Activated CD8-positive, alpha-beta memory T cell treated with anti-CD3 and anti-CD28 coated beads for 1 hour (primary cell): ENCODE results near the gene CNGA4.
"Not testable (repeated sequence)": the region's sequence is repeated elsewhere in the genome, so short reads cannot be mapped to it uniquely, and the experiment has no call there.

Experiments used
- DNase-seq, 2 donors: peaks; one replicate each; pipeline ENCODE4 v3.0.0-alpha.2; 2020; ENCODE audit warnings: low read depth in 1 of 2; ENCODE audit errors: extremely low read depth in 1 of 2

CNGA4 gene

GRCh38 chr11:6258571-6259081, 19.7 kb downstream of the CNGA4 start:
- DNase-seq, result no peak

- DNase-seq, result no peak
These were observed 21.4 kb downstream of the CNGA4 start for GRCh38 chr11:6260207-6260726.

GRCh38 chr11:6263662-6264061, 24.8 kb downstream of the CNGA4 start:
- no peak for DNase-seq

- no peak for DNase-seq
These were observed 29.9 kb downstream of the CNGA4 start for GRCh38 chr11:6268820-6269219.

- no peak for DNase-seq
These were observed 31.1 kb downstream of the CNGA4 start for GRCh38 chr11:6269994-6270393.

- no peak for DNase-seq
These were observed 31.8 kb downstream of the CNGA4 start for GRCh38 chr11:6270584-6271246.

GRCh38 chr11:6271598-6271997, 32.7 kb downstream of the CNGA4 start:
- DNase-seq, result no peak

GRCh38 chr11:6273188-6273587, 34.3 kb downstream of the CNGA4 start:
- no peak for DNase-seq

GRCh38 chr11:6280809-6281208, 41.9 kb downstream of the CNGA4 start:
- DNase-seq, result not testable (repeated sequence)

GRCh38 chr11:6283453-6284023, 44.6 kb downstream of the CNGA4 start:
- no peak for DNase-seq

- no peak for DNase-seq
These were observed 45.4 kb downstream of the CNGA4 start for GRCh38 chr11:6284250-6284649.

GRCh38 chr11:6285019-6285418, 46.1 kb downstream of the CNGA4 start:
- no peak for DNase-seq
